NCI-H524 treated with DMSO at 0.1 percent for 48 hours (cell line): ENCODE measurements around the gene TMEM53.
A peak's percentile ranks its signal among the peaks of the same experiment; 100 is the strongest.

Experiments
- DNase-seq: peaks from one replicate; lab custom pipeline; 2025; lab: John Stamatoyannopoulos, UW

TMEM53 gene

GRCh38 chr1:44603718-44604117 is 70.6 kb downstream of the TMEM53 start:
- peak; percentile 88 for DNase-seq
